HT1080 (cell line): ENCODE results near the gene DPH2. TPM values are rescaled to one million over a fixed set of nuclear protein-coding genes. Genes with fewer than 3 reads are reported as not detected.

Experiments
- DNase-seq: peaks from one replicate; pipeline ENCODE4 v3.0.0-alpha.2; 2015; ENCODE audit warnings: low read depth
- total RNA-seq: library from RNA; depleted of rRNA; stranded (reverse); fragments of >200 nt; shearing (Covaris generic); gene quantifications from 2 replicates; pipeline ENCODE4 v1.2.3, GENCODE V29; 2014

The DPH2 gene
- total RNA-seq, 1 experiment from 2014 or later = 91.4 TPM

DNA sequence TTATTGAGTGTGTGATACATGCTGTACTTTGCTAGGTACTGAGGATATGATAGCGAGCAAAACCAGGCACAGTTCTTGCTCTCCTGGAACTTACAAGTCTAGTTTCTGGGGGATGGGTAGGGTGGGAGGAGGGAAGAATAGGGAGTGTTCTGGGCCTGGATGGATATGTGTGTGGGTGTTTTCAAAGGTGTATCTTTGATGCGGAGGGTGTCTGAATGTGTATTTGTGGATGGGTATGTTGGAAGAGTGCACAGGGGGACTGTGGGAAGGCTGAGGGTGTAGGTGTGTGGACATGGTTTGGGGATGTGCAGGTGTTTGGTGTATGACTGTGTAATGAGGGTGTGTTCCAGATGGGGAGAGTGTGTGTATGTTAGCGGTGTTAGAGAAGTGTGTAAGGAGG lies 4.5 kb upstream of the DPH2 start:
- DNase-seq = no peak

DNA sequence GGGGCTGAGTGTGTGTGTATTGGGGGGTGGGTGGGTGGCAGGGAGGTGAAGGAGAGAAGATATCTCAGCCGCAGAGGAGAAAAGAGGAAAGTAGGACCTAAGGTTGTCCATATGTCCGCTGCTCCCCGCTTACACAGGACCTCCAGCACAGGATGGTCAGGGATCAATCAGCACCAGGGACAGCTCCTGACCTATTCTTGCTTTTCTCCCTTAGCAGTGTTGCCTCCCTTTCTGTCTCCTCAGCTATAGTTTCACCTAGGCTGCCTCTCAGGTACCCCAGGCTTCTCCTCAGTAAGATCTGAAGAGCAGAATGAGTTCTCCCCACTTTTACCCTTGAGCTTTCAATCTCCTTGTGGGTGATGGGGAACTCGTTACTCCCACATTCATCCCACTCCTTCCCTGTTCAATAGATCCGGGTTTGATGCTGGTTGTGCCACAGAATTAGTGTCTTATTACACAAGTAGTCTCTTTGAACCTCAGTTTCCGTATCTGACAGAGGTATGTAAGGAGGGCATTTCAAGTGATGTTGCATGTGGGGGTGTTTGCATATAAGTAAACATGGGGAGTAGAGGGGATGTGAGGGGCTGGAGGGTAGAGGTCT lies 1.4 kb upstream of the DPH2 start:
- DNase-seq = no peak

DNA sequence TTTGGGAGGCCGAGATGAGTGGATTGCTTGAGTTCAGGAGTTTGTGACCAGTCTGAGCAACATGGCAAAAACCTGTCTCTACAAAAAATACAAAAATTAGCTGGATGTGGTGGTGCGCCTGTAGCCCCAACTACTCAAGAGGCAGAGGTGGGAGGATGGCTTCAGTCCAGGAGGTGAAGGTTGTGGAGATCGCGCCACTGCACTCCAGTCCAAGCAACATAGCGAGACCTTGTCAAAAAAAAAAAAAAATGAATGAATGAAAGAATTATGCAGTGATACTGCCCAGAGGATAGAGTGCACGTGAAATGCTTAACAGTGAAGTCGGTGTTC lies 429 bp upstream of the DPH2 start:
- DNase-seq = no peak

DNA sequence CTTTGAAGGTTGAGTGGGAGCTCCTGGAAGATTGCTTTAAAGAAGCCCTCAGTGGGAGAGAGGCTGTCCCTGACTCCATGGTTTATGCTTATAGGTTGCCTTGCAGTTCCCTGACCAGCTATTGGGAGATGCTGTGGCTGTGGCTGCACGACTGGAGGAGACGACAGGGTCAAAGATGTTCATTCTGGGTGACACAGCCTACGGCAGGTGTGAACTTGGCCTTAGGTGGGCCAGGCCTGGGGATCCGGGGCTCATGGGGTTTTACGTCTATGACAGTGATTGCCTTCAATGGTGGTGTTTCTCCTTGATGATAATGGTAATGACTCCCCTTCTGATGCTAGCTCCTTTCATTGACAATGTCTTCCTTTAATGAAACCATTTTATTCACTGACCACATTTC lies 692 bp downstream of the DPH2 start:
- no peak for DNase-seq

DNA sequence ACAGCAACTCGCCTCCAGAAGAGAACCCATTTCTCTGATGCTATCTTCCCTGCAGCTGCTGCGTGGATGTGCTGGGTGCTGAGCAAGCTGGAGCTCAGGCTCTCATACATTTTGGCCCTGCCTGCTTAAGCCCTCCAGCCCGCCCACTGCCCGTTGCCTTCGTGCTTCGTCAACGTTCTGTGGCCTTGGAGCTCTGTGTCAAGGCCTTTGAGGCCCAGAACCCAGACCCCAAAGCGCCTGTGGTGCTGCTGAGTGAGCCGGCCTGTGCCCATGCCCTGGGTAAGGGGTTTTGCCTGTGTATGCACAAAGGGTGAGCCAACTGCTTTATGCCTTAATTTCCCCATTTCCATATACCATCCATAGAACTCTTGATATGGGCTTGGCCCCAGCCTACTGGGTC lies 1.1 kb downstream of the DPH2 start:
- no peak for DNase-seq

DNA sequence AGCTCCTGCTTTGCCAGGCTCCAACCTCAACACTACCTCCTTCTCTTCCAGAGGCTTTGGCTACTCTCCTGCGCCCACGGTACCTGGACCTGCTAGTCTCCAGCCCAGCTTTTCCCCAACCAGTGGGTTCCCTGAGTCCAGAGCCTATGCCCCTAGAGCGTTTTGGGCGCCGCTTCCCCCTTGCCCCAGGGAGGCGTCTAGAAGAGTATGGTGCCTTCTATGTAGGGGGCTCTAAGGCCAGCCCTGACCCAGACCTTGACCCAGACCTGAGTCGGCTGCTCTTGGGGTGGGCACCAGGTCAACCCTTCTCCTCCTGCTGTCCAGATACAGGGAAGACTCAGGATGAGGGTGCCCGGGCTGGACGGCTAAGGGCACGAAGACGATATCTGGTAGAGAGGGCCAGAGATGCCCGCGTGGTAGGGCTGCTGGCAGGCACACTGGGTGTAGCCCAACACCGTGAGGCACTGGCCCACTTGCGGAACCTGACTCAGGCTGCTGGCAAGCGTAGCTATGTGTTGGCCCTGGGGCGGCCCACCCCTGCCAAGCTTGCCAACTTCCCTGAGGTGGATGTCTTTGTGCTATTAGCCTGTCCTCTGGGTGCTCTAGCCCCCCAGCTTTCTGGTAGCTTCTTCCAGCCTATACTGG lies 1.6 kb downstream of the DPH2 start:
- DNase-seq = no peak

DNA sequence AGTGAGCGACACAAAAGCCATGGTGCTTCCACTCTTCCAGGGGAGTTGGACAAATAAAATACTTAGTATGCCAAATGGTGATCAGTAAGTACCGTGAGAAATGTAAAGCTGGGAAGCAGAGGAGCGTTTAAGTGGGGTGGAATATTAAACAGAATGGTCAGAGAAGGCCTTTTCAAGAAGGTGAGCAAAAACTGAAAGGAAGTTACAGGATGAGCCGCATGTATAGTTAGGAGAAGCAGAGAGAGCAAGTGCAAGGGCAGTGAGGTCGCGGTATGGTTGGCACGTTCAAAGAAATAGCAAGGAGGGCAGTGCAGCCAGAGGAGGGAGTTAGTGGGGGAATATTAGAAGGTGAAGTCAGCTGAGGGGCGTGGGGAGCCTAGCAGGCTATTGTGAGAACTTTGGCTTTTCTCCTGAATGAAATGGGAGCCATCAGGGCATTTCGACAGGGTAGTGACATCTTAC lies 4.2 kb downstream of the DPH2 start:
- DNase-seq = no peak

DNA sequence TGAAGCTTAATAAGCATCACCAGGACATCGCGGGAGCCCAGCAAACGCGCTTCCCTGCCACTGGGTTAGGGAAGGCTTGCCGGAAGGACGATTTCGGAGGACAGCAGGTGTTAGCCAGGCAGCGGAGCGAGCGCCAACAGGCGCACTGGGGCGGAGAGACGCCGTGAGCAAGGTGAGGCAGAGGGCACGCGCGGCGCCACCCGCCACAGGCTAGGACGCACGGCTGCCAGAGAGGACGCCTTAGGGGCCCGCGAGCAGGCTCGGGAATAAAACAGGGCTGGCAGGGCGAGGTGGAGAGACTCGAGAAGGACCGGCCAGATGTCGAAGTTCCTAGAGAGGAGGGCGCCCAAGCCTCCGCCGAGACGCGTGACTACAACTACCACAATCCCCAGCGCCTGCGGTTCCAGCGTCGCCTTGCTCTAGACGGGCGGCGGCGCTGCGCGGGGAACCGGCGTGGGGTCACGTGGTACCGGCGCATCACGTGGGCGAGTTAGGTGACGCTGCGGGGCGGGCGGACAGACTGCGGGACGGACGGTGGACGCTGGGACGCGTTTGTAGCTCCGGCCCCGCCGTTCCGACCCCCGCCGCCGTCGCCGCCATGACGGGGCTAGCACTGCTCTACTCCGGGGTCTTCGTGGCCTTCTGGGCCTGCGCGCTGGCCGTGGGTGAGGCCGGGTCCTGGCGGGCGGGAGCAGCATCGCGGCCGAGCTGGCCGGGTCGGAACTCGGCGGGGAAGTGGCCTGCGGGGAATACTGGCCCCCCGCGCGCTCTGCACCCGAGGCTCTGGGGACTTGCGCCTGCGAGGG lies 4.8 kb downstream of the DPH2 start, which contains the start of gene ATP6V0B:
Gene ATP6V0B, plus strand, starts transcription at position 518 of the 806 bp plus-strand sequence. Its CDS starts 81 bp downstream, at position 599.
- peak; percentile 91 for DNase-seq

DNA sequence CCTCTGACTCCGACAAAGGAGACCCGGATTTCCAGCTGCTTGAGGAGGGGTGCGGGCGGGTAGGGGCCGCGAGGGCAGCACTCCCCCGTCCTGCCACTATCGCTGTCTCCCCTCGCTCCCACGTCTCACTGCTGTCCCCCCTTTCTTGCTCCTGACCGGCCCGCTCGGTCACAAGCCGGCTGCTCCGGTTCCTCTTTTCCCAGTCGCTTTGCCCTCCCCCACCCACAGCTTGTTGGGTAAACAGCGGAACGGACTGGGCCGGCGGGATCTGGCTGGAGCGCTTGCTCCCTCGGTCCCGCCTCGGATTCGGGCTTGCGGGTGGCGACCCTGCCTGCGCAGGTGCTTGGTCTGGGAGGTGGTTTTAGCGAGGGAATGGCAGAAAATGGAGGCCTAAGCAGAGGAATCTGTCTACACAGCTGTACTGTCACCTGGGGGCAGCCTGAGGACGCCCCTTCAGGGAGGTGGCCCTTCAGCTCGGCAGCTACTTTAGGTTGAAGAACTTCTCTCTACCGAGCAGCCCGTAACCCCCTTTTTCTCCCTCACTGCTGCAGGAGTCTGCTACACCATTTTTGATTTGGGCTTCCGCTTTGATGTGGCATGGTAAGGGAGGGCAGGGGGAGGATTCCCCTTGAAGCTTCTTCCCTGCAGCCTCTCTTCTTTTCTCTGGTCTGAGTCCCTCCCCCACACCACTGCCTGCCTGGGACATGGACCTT lies 5.6 kb downstream of the DPH2 start:
- DNase-seq = no peak

DNA sequence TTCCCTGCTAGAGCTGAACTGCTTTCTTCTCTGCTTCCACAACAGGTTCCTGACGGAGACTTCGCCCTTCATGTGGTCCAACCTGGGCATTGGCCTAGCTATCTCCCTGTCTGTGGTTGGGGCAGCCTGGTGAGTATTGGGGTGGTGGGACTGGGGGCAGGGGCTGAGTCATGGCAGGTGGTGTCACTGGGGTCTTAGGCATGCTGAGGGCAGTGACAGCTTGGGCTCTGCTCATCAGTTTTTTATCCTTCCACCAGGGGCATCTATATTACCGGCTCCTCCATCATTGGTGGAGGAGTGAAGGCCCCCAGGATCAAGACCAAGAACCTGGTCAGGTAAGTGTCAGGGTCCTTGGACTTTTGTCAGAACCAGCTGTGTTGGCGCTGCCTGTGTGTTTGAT lies 6.2 kb downstream of the DPH2 start:
- no peak for DNase-seq

DNA sequence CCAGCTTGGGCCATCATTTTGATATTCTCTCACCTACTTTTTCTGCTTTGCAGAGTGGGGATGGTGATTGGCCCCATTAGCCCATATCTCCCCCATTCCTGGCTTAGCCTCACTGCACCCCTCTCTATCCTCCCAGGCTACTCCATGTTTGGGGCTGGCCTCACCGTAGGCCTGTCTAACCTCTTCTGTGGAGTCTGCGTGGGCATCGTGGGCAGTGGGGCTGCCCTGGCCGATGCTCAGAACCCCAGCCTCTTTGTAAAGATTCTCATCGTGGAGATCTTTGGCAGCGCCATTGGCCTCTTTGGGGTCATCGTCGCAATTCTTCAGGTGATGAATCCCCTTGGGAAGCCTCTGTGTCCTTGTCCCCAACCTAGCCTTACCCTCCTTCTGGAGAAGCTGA lies 7.1 kb downstream of the DPH2 start:
- DNase-seq = no peak

DNA sequence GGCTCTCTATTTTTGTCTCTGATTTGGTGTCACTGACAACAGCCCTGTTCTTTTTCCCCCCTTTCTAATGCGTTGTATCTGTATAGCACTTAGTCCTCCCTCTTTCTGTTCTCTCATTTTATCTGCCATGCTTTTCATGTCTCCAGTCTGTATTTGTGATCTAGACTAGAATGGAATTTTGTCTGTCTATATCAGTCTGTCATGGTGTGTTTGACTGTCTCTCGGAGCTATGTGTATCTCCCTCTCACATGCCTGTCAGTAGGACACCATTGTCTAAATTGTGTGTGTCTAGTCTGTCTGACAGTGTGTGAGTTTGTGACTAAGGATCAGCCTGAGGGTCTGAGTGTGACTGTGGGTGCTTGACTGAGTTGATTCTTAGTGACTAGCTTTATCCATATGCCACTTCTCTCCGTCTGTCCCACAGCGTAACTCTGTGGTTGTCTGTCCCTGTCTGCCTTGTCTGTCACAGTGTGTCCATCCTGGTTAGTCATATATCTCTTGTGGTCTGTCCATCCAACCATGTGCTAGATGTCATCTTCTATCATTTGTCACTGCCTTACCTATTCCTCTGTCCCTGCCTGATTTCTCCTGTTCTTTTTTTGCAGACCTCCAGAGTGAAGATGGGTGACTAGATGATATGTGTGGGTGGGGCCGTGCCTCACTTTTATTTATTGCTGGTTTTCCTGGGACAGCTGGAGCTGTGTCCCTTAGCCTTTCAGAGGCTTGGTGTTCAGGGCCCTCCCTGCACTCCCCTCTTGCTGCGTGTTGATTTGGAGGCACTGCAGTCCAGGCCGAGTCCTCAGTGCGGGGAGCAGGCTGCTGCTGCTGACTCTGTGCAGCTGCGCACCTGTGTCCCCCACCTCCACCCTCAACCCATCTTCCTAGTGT lies 7.8 kb downstream of the DPH2 start:
- DNase-seq = no peak

DNA sequence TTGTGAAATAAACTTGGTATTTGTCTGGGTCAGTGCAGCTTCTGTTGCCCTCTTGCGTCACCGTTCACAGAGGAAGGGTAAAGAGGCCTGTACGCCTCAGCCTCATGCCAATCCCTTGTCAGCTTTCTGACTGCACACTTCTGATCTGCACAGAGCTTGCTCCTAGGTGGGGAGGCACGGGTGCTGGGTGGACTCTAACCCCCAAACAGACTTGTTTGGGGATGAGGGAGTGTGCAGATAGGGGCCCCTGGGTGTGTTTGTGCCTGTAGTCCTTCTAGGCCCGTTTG lies 8.4 kb downstream of the DPH2 start:
- DNase-seq = no peak

DNA sequence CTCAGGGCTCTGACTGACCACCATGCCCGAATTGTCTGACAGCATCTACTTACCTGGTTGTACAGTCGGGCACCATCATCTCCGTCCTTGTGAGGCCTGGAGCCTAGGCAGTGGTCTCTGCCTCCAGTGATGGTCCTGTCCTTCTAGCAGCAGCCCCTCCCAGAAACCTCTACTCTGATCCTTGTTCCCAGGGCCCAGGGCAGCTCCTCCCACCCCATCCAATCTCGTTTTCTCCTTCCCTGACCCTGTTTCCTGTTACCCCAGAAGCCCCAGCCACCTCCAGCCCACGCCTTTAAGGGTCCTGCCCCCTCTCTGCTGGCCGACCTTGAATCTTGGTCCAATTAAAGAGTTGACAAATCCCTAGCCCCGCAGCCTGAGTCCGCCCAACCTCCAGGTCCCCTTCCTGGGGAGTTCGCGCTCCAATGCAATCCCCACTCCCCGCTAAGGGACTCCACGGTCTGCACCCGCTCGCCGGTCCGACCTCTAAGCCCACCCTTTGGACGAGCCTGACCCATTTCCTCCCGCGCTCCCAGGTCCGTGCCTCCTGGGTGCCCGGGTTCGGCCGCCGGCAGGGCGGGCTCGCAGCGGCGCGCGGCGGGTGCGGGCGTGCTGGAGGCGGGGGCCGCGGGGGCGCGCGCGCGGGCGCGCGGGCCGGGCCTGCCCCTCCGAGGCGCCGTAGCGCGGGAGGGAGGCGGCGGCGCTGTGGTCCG lies 8.9 kb downstream of the DPH2 start, which contains the start of gene B4GALT2:
Gene B4GALT2, plus strand, starts transcription at position 660 of the 710 bp plus-strand sequence. CDS start 1,951 bp downstream, outside the sequence.
- peak; percentile 17 for DNase-seq

DNA sequence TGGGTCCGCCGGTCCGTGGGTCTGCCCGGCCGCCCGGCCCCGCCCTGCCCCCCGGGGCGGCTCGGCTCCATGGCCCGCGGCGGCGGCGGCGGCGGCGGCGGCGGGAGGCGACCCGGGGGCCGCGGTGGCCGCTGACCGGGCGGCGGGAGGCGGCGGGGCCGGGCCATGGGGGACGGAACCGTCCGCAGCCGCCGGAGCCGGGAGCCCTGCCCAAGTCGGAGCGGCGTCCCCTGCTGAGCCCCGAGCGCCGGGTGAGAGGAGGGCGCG lies 9.4 kb downstream of the DPH2 start:
- DNase-seq = no peak

DNA sequence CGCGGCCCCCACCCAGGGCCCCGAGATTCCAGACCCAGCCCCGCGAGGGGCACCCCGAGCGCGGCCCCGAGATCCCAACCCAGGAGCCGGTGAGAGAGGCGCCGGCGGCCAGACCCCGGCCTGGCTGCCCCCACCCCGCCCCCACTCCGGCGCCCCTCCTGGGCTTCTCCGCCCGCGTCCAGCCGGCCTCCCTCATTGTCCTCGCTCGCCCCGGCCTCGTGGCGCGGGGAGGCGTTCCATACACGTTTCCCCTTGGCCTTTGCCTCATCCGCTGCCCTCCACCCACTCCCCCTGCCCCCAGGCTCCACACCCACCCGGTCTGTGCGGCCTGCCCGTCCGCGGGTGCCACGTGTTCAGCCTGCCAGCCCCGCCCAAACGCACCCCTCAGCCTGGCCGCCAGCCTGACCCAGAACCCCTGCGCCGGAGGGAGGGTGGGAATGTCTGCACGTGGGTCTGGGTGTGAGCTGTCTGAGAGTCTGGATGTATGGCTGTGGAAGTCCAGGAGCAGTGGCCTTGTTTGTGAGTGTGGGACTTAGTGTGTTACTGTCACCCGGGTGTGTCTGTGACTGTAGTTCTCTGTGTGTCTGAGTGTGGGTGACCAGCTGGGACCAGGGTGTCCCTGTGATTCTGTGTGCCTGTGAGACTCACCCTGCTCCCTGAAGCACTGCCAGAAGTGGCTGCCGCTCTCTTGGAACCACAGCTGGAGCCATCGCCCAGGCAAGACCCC lies 9.9 kb downstream of the DPH2 start:
- DNase-seq = peak; percentile 59

DNA sequence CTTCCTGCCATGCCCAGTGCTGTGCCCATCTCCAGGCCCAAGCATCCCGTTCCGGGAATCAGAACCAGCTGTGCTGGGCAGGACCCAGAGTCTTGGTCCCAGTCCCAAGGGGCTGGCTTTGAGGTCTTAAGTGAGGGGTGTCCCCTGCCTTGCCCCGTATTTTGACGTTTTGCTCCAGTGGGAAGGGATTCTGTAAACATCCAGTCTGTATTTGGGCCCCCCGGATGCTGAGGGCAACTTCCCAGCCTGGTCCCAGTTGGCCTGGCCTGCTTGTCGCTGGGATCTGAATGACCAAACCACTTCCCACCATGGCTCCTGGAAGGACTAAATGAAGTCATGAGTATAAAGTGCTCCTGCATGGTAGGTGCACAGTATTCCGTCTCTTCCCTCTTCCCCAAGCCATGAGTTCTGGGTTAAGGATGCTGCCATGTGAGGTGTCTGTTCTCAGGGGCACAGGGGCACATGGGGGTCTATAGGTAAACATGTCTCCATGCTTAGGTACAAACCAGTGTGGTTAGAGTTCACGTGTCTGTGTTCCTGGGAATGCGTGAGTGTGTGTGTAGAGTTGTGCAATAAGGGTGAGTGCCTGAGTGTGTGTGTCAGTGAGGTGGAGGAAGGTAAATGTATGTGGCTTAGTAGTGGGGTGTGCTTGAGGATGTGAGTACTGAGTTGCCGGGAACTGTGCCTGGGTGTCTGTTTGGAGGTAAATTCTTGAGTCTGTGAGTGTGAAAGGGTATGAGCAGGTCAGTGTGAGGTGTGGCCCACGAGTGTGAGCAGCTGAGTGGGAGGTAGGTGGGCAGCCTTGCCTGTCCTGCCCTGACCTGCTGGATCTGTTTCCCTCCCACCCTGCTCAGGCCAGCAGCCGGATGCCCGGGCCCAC lies 10.7 kb downstream of the DPH2 start:
- peak; percentile 18 for DNase-seq

DNA sequence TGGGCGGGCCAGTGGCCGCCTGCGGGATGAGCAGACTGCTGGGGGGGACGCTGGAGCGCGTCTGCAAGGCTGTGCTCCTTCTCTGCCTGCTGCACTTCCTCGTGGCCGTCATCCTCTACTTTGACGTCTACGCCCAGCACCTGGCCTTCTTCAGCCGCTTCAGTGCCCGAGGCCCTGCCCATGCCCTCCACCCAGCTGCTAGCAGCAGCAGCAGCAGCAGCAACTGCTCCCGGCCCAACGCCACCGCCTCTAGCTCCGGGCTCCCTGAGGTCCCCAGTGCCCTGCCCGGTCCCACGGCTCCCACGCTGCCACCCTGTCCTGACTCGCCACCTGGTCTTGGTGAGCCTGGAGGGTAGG lies 11.3 kb downstream of the DPH2 start:
- DNase-seq = no peak

DNA sequence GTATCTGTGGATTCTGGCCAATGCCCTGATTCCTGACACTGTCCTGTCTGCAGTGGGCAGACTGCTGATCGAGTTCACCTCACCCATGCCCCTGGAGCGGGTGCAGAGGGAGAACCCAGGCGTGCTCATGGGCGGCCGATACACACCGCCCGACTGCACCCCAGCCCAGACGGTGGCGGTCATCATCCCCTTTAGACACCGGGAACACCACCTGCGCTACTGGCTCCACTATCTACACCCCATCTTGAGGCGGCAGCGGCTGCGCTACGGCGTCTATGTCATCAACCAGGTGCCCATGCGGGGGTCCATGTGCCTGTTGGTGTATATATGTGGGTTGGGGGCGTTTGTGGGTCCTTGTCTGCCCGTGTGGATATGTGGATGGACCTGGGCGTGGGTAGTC lies 11.8 kb downstream of the DPH2 start:
- no peak for DNase-seq
